ENCODE results near the gene CFTR.

DNA sequence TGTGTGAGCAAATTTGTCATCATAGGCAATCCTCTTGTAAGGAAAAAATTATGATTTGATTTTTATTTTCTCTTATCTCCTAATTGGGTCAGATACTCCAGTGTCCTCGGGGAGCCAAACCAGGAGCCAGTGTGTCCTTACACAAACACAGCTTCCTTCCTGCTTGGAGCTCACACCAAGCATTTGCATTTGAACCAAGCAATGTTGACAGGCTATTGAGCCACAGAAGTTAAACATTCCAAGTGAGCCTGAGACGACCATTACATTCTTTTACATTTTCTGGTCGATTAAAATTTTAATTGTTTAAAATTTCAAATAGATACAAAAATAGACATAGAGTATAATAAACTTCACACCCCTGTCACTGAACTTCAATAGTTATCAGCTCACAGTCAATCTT is 194.8 kb downstream of the CFTR start:
- TF ChIP-seq POLR2AphosphoS5 (IDR thresholded peaks at IDR 0.05) (no peak), POLR2A (IDR thresholded peaks at IDR 0.05; ENCODE audit: low read depth) (no peak), EP300 (IDR thresholded peaks at IDR 0.05) (no peak)
- TF ChIP-seq, protein P1, sequence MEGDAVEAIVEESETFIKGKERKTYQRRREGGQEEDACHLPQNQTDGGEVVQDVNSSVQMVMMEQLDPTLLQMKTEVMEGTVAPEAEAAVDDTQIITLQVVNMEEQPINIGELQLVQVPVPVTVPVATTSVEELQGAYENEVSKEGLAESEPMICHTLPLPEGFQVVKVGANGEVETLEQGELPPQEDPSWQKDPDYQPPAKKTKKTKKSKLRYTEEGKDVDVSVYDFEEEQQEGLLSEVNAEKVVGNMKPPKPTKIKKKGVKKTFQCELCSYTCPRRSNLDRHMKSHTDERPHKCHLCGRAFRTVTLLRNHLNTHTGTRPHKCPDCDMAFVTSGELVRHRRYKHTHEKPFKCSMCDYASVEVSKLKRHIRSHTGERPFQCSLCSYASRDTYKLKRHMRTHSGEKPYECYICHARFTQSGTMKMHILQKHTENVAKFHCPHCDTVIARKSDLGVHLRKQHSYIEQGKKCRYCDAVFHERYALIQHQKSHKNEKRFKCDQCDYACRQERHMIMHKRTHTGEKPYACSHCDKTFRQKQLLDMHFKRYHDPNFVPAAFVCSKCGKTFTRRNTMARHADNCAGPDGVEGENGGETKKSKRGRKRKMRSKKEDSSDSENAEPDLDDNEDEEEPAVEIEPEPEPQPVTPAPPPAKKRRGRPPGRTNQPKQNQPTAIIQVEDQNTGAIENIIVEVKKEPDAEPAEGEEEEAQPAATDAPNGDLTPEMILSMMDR (IDR thresholded peaks at IDR 0.05): no peak

All from esophagus muscularis mucosa (tissue), 4 donors.